HT-29 (cell line): ENCODE measurements around the gene RAB10. TPM values are rescaled to one million over a fixed set of nuclear protein-coding genes. Genes with fewer than 3 reads are reported as not detected.
"Not testable (repeated sequence)": the region's sequence is repeated elsewhere in the genome, so short reads cannot be mapped to it uniquely, and the experiment has no call there.

Experiments used
- DNase-seq: peaks from one replicate; pipeline ENCODE4 v3.0.0-alpha.2; 2015; ENCODE audit warnings: low spot score
- total RNA-seq: library from RNA; depleted of rRNA; stranded (reverse); fragments of >200 nt; shearing (Covaris generic); gene quantifications from 2 replicates; pipeline ENCODE4 v1.2.3, GENCODE V29; 2014

The RAB10 gene
- total RNA-seq, 1 experiment from 2014 or later = 135 TPM

- DNase-seq = no peak
These were observed 24.5 kb downstream of the RAB10 start for GRCh38 chr2:26058390-26058789.

- DNase-seq = no peak
These were observed 25.7 kb downstream of the RAB10 start for GRCh38 chr2:26059542-26059941.

- DNase-seq = no peak
These were observed 27.7 kb downstream of the RAB10 start for GRCh38 chr2:26061539-26061938.

- DNase-seq = no peak
These were observed 31.0 kb downstream of the RAB10 start for GRCh38 chr2:26064846-26065245.

GRCh38 chr2:26067186-26067974 lies 33.5 kb downstream of the RAB10 start:
- DNase-seq = no peak

- DNase-seq = peak; percentile 9
These were observed 34.2 kb downstream of the RAB10 start for GRCh38 chr2:26067980-26068507.

GRCh38 chr2:26068602-26069298 lies 34.9 kb downstream of the RAB10 start:
- peak; percentile 64 for DNase-seq

- no peak for DNase-seq
These were observed 36.8 kb downstream of the RAB10 start for GRCh38 chr2:26070730-26071129.

- peak; percentile 35 for DNase-seq
These were observed 39.3 kb downstream of the RAB10 start for GRCh38 chr2:26072925-26073768.

GRCh38 chr2:26073830-26074229 lies 39.9 kb downstream of the RAB10 start:
- DNase-seq = no peak

GRCh38 chr2:26074676-26075075 lies 40.8 kb downstream of the RAB10 start:
- peak; percentile 34 for DNase-seq

GRCh38 chr2:26075173-26075572 lies 41.3 kb downstream of the RAB10 start:
- no peak for DNase-seq

GRCh38 chr2:26076001-26076587 lies 42.2 kb downstream of the RAB10 start:
- DNase-seq = peak; percentile 36

- DNase-seq = no peak
These were observed 43.4 kb downstream of the RAB10 start for GRCh38 chr2:26077291-26077690.

- DNase-seq = no peak
These were observed 45.1 kb downstream of the RAB10 start for GRCh38 chr2:26078939-26079338.

- no peak for DNase-seq
These were observed 46.5 kb downstream of the RAB10 start for GRCh38 chr2:26080356-26080755.

GRCh38 chr2:26080925-26081324 lies 47.0 kb downstream of the RAB10 start:
- not testable (repeated sequence) for DNase-seq

- no peak for DNase-seq
These were observed 47.7 kb downstream of the RAB10 start for GRCh38 chr2:26081556-26081955.

- no peak for DNase-seq
These were observed 52.3 kb downstream of the RAB10 start for GRCh38 chr2:26086155-26086637.

- no peak for DNase-seq
These were observed 52.9 kb downstream of the RAB10 start for GRCh38 chr2:26086779-26087178.

- DNase-seq = peak; percentile 51
These were observed 54.3 kb downstream of the RAB10 start for GRCh38 chr2:26088038-26088643.
